GM12801 (cell line): ENCODE measurements around the gene CPPED1.

Experiments used
- CTCF ChIP-seq: IDR thresholded peaks from one replicate; pipeline ENCODE4 v1.5.1; 2011; ENCODE audit warnings: control low read depth; ENCODE audit not compliant: insufficient read length; ENCODE audit errors: extremely low read depth

CPPED1 gene

DNA sequence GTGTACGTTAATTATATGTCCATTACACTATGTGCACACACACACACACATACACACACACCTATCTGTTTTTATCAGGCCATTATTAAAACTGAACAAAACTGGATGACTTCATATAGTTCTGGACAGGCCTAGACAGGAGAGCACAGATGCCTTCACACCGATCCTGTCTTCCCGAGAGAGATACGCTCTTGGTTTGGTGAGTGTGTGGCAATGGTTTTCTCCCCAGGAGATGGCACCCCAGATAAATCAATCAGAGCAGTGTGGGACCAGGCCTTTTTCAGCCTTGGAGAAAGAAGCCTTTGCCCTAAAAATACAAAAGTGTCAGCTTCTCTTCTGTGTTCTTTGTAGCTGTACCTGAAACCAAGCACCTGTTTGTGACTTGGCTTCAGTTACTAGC, 83.7 kb downstream of the CPPED1 start:
- TF ChIP-seq CTCF = no peak

GRCh38 chr16:12716658-12717057, 87.0 kb downstream of the CPPED1 start:
- no peak for TF ChIP-seq CTCF

GRCh38 chr16:12709807-12710206, 93.9 kb downstream of the CPPED1 start:
- no peak for TF ChIP-seq CTCF

- TF ChIP-seq CTCF = no peak
Measured at GRCh38 chr16:12708266-12708665, 95.4 kb downstream of the CPPED1 start.

DNA sequence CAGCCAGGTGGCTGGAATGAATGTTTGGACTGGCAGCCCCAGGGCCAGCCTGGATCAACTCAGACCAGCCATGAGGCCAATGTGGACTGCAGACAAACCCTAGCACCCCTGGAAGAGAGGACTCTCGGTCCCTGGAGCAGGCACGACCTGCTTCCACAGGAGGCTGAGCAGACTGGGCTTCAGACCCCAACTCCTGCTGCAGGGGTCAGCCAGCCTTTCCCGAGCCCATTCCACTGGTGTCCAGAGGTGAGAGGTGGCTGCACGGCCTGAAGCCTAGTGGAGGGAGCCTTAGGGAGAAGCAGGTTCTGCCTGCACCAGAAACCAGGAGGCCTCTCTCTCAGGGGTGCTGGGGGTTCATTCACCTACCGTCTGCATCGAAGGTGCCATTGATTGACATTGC, 97.1 kb downstream of the CPPED1 start:
- no peak for TF ChIP-seq CTCF

DNA sequence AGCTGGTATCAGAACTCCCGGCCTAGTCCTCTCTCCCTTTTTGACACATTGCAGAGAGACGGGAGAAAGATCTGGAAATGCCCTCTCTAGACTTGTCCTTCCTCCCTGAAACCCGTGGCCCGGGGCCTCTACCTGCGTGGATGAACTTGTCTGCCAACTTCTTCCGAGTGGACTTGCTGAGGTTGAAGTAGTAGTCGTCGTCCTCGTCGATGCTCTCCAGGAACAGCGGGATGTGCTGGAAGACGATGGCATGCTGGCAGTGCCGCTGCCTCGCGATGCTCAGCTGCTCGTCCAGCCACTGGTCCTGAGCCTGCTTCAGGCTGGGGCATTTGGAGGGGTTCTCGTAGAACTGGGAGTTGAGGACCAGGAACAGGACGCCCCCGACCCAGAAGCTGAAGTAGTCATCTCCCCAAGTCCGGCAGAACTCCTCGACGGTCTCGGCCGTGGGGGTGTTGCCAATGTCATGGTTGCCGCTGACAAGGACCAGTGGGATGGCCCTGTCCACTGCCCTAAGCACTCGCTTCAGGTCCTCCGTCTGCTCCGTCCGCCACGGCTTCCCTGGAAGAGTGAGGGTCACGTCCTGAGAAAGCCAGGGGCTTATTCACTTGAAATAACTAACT, 99.1 kb downstream of the CPPED1 start:
- no peak for TF ChIP-seq CTCF

- no peak for TF ChIP-seq CTCF
Measured at GRCh38 chr16:12703935-12704334, 99.8 kb downstream of the CPPED1 start.
